Measurements from ENCODE around the gene DDB1. TPM values are rescaled to one million over a fixed set of nuclear protein-coding genes. Genes with fewer than 3 reads are reported as not detected.
A peak's percentile ranks its signal among the peaks of the same experiment; 100 is the strongest.

Gene DDB1
- total and polyA plus RNA-seq, 2 of the 13 experiments (the other 11 are each of a cell fraction or from before 2014, with no cell fraction given): 217 to 266 TPM

- no peaks in the 10 kb centered on the region for H3K4me1 ChIP-seq (ENCODE audit: insufficient read depth, low read length)
- no peaks in the 10 kb centered on the region for H3K27me3 ChIP-seq (ENCODE audit: control insufficient read depth in 1 of 2, insufficient read depth in 2 of 2, low read length in 2 of 2)
- TF ChIP-seq ELF1 (CRISPR knock-in tag; IDR thresholded peaks at IDR 0.05) (no peak), ZNF512B (CRISPR knock-in tag; IDR thresholded peaks at IDR 0.05; ENCODE audit: borderline replicate concordance) (0 out of 2 replicates have a peak, but pooled peaks have one; percentile 29), E2F2 (CRISPR knock-in tag; IDR thresholded peaks at IDR 0.05; ENCODE audit: borderline replicate concordance) (no peak)
- DNase-seq (ENCODE audit: low spot score) (no peak), FAIRE-seq (no peak), ATAC-seq (no peak)
- H3K79me2 ChIP-seq (ENCODE audit: insufficient read depth, low read length): no peaks in the 10 kb centered on the region
- POLR2A ChIA-PET: no interaction called here
- H3K4me2 ChIP-seq (ENCODE audit: low read depth, low read length): no peak overlapping the region
- no peak overlapping the region for H2AFZ ChIP-seq (ENCODE audit: low read length)
- H3K4me3 ChIP-seq (replicated peaks in 1 of 3; ENCODE audit: insufficient read depth in 1 of 3, low read depth in 2 of 3, low read length in 3 of 3): no peak overlapping the region
- H3K27ac ChIP-seq (ENCODE audit: extremely low read length, insufficient read depth, low read length): no peak overlapping the region
- no TSS peak for BruUV-seq (replicated peaks)
- 99% methylated on average over 6 of the region's 8 CpGs for WGBS (ENCODE audit: low lambda C conversion rate)
- CTCF ChIA-PET (ENCODE audit: low intra/inter-chr PET ratio, low total read pairs): no interaction called here
- no peaks in the 10 kb centered on the region for H3K9me3 ChIP-seq (ENCODE audit: low read length)
- peaks cover 15 to 17% of the 10 kb centered on the region in 2 experiments; a peak in 4 of 5 replicates for H3K36me3 ChIP-seq (replicated peaks in 1 of 2; ENCODE audit: control insufficient read depth in 1 of 2, insufficient read depth in 2 of 2, low read length in 2 of 2)
- peaks cover 3% of the 10 kb centered on the region; the same call in 1 of the 2 replicates for H4K20me1 ChIP-seq (ENCODE audit: insufficient read depth, low read length)
- H3K9ac ChIP-seq (ENCODE audit: insufficient read depth, low read depth, low read length): no peak overlapping the region
- intact Hi-C loops (cut with micrococcal nuclease; ENCODE audit: unreplicated experiment) (no loop called here), in situ Hi-C loops (cut with HindIII; ENCODE audit: extremely low pct_ligation_motif_present, low pct_unique_long_range_greater_than_20kb) (no loop called here)
These were observed 17.9 kb upstream of the DDB1 start for GRCh38 chr11:61350803-61351202.

GRCh38 chr11:61350336-61350735 lies 17.4 kb upstream of the DDB1 start:
- Histone ChIP-seq H3K9me3 (ENCODE audit: low read length) (no peaks in the 10 kb centered on the region), H3K4me1 (ENCODE audit: insufficient read depth, low read length) (no peaks in the 10 kb centered on the region), H3K36me3 (replicated peaks in 1 of 2; ENCODE audit: control insufficient read depth in 1 of 2, insufficient read depth in 2 of 2, low read length in 2 of 2) (peaks cover 19 to 22% of the 10 kb centered on the region in 2 experiments), H3K4me2 (ENCODE audit: low read depth, low read length) (no peak overlapping the region), H3K4me3 (replicated peaks in 1 of 3; ENCODE audit: insufficient read depth in 1 of 3, low read depth in 2 of 3, low read length in 3 of 3) (no peak overlapping the region), H3K79me2 (ENCODE audit: insufficient read depth, low read length) (no peaks in the 10 kb centered on the region), H3K27ac (ENCODE audit: extremely low read length, insufficient read depth, low read length) (no peak overlapping the region), H4K20me1 (ENCODE audit: insufficient read depth, low read length) (peaks cover 3% of the 10 kb centered on the region; the same call in 1 of the 2 replicates), H3K27me3 (ENCODE audit: control insufficient read depth in 1 of 2, insufficient read depth in 2 of 2, low read length in 2 of 2) (no peaks in the 10 kb centered on the region), H3K9ac (ENCODE audit: insufficient read depth, low read depth, low read length) (no peak overlapping the region), H2AFZ (ENCODE audit: low read length) (no peak overlapping the region)
- FAIRE-seq: no peak
- ATAC-seq: no peak; the same call in 2 of the 3 replicates
- CTCF ChIA-PET (ENCODE audit: low intra/inter-chr PET ratio, low total read pairs): no interaction called here
- WGBS (ENCODE audit: low lambda C conversion rate): no CpG with 5 or more reads among the region's 1 CpG
- no peak for DNase-seq (ENCODE audit: low spot score)
- no TSS peak for BruUV-seq (replicated peaks)
- POLR2A ChIA-PET: interaction anchor here (3.0 kb wide), 1 partner anchor 12 kb away, joined by 26 read pairs; the partner anchor contains the start of genes CYB561A3 and TMEM138
- TF ChIP-seq POLR2A (IDR thresholded peaks at IDR 0.05; ENCODE audit: insufficient read depth in 1 of 2, low read depth in 2 of 2, low read length in 2 of 2) (peak in 1 of 2 experiments; percentile 43; a peak in 1 of 4 replicates), SOX13 (IDR thresholded peaks at IDR 0.05) (no peak), SOX13 (CRISPR knock-in tag; conservative IDR thresholded peaks at IDR 0.05 in 1 of 2, IDR thresholded peaks at IDR 0.05 in 1 of 2) (no peak), EED (CRISPR knock-in tag; IDR thresholded peaks at IDR 0.05) (no peak)
- intact Hi-C loops (cut with micrococcal nuclease; ENCODE audit: unreplicated experiment) (no loop called here), in situ Hi-C loops (cut with HindIII; ENCODE audit: extremely low pct_ligation_motif_present, low pct_unique_long_range_greater_than_20kb) (no loop called here)
